Cardiac fibroblast (primary cell): Measurements from ENCODE around the gene DNAJC15.
"Not testable (repeated sequence)": the region's sequence is repeated elsewhere in the genome, so short reads cannot be mapped to it uniquely, and the experiment has no call there.

ENCODE experiments used
- DNase-seq, 2 donors: peaks; one replicate each; pipeline versions ENCODE4 v3.0.0 to v3.0.0-alpha.2; 2010; ENCODE audit warnings: low read depth in 2 of 2
- H3K4me3 ChIP-seq, 2 donors: replicated peaks in 1 of 2; 1 replicate in 1 of 2; 2 replicates in 1 of 2; pipeline ENCODE4 v1.5.1; 2011; ENCODE audit warnings: low read depth in 2 of 2, low read length in 2 of 2, mild to moderate bottlenecking in 2 of 2, moderate library complexity in 1 of 2
- CTCF ChIP-seq: IDR thresholded peaks from one replicate; pipeline ENCODE4 v1.5.1; 2011; ENCODE audit warnings: low read depth, mild to moderate bottlenecking, low read length, inconsistent platforms

DNAJC15 gene

GRCh38 chr13:43031881-43032280 is 8.5 kb downstream of the DNAJC15 start:
- TF ChIP-seq CTCF = no peak
- DNase-seq = peak in 1 of 2 donors; percentile 36
- no peak overlapping the region for H3K4me3 ChIP-seq

- no peak overlapping the region for H3K4me3 ChIP-seq
- no peak for DNase-seq
- no peak for TF ChIP-seq CTCF
Observed at GRCh38 chr13:43033038-43033437, 9.7 kb downstream of the DNAJC15 start.

- no peak for TF ChIP-seq CTCF
- no peak overlapping the region for H3K4me3 ChIP-seq
- peak in 1 of 2 donors; percentile 83 for DNase-seq
Observed at GRCh38 chr13:43036351-43037250, 13.2 kb downstream of the DNAJC15 start.

- no peak for TF ChIP-seq CTCF
- no peak for DNase-seq
- H3K4me3 ChIP-seq = no peak overlapping the region
Observed at GRCh38 chr13:43039966-43040365, 16.6 kb downstream of the DNAJC15 start.

GRCh38 chr13:43040581-43041368 is 17.4 kb downstream of the DNAJC15 start:
- not testable (repeated sequence) for H3K4me3 ChIP-seq, DNase-seq

- no peak for TF ChIP-seq CTCF
- H3K4me3 ChIP-seq = no peak overlapping the region
- no peak for DNase-seq
Observed at GRCh38 chr13:43041369-43041921, 18.1 kb downstream of the DNAJC15 start.

GRCh38 chr13:43042410-43042921 is 19.1 kb downstream of the DNAJC15 start:
- H3K4me3 ChIP-seq = no peak overlapping the region
- DNase-seq = no peak
- no peak for TF ChIP-seq CTCF
